Activated naive CD4-positive, alpha-beta T cell treated with anti-CD3 and anti-CD28 coated beads, Interleukin-2, amount 50 U/mL, for 16 hours (primary cell): ENCODE results near the gene SKIDA1.

ENCODE experiments used
- DNase-seq: peaks from one replicate; pipeline ENCODE4 v3.0.0-alpha.2; 2020

SKIDA1 gene

DNA sequence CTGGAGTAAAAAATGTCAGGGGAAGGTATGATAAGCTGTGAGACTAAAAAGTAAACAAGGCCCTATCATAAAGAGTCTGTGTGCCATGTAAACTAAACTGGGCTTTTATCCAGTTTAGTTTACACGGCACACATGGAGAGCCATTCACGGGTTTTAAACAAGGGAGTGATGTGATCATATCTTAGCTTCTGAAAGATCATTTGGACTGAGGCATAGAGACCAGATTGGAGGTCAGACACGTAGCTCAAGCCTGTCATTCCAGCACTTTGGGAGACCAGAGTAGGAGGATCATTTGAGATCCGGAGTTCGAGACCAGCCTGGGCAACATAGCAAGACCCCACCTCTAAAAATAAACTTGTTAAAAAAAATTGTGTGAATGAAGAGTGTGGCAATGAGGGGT, 50.1 kb downstream of the SKIDA1 start:
- no peak for DNase-seq

DNA sequence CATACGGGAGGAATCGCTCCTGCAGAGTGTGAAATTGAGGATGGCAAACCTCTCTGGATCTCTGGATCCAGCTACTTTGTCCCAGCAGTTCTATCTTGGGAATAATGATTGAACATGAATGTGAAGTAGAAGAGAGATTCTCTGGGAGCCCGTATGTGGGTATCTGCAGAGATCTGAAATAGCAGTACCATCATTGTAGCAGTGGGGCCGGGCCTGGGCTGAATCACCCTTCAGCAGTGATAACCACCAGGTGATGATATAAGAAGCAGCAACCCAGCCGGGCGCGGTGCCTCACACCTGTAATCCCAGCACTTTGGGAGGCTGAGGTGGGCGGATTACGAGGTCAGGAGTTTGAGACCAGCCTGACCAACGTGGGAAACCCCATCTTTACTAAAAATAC, 51.9 kb downstream of the SKIDA1 start:
- no peak for DNase-seq

DNA sequence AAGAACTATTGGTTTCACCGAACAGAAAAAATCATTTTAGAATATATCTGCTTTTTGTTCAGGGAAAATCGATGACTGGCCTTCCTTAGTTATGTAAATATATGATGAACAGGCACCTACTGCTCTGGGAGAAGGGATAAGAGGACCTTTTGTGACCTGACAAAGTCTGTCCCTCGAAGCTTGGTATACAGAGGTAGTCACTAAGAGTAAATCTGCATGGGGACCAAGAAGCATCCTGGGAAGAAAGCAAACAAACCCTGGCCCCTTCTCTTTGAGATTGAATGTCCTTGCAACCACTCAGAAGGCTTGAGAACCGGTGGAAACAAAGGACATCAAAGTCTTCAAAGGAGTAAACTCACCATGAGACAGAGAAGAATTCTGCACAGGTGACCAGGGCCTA, 52.3 kb downstream of the SKIDA1 start:
- DNase-seq: no peak

DNA sequence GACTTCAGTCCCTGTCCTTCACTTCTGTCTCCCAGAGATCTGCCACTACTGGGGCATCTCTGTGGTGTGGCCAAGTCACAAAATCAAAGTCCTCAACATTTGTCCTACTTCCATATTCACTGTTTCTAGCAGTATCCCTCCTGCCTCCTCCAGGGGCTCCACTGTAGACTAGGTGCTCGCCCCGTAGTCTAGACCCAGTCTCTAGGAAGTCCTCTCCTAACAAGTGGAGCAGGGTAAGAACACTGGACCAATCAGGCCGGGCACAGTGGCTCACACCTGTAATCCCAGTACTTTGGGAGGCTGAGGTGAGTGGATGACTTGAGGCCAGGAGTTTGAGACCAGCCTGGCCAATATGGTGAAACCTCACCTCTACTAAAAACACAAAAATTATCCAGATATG, 57.4 kb downstream of the SKIDA1 start:
- no peak for DNase-seq

DNA sequence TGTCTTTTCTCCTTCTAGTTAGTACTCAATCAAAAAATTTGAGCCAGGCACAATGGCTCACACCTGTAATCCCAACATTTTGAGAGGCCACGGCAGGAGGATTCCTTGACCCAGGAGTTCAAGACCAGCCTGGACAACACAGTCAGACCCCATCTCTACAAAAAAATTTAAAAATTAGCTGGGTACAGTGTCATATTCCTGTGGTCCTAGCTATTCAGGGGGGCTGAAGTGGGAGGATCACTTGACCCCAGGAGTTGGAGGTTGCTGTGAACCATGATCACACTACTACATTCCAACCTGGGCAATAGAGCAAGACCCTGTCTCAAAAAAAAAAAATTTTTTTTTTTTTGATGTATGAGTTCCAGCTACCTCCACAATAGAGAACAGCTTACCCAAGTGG, 57.8 kb downstream of the SKIDA1 start:
- no peak for DNase-seq

DNA sequence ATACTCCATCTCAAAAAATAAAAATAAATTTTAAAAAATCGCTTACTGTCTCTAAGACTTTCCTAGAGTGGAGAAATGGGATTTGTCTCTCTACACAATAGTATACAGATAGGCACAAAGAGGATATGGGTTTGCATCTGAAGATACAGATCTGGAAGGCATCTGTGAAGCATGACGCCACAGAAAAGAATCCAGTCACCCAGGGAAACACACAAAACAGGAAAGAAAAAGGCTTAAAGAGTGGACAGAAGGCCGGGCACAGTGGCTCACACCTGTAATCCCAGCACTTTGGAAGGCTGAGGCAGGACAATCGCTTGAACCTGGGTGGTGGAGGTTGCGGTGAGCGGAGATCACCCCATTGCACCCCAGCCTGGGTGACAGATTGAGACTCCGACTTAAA, 61.3 kb downstream of the SKIDA1 start:
- DNase-seq: no peak
